Stimulated activated naive B cell treated with anti-CD40 and anti-IgM and Interleukin-4, amounts not matched to agents 10 μg/mL and 1 μg/mL and 100 μg/mL, for 72 hours (primary cell): Measurements from ENCODE around the gene CKS1B.

Experiments
- ATAC-seq, 2 donors: fragments of 150-1000 bp; cut with Tn5 transposase; replicated peaks; 2 replicates each; pipeline ENCODE4 v1.10.0; 2021; ENCODE audit warnings: moderate library complexity in 1 of 2
- DNase-seq: peaks from one replicate; pipeline ENCODE4 v3.0.0; 2021
- H3K27ac Mint-ChIP-seq: one replicate; pipeline ENCODE4 v1.8.0; 2022; ENCODE audit warnings: mild to moderate bottlenecking, mixed read lengths
- H3K27me3 Mint-ChIP-seq, 2 donors: one replicate each; pipeline ENCODE4 v1.8.0; 2022; ENCODE audit warnings: mixed read lengths in 2 of 2
- H3K36me3 Mint-ChIP-seq, 2 donors: one replicate each; pipeline ENCODE4 v1.8.0; 2022; ENCODE audit warnings: mixed read lengths in 2 of 2, mild to moderate bottlenecking in 1 of 2
- H3K4me1 Mint-ChIP-seq, 2 donors: one replicate each; pipeline ENCODE4 v1.8.0; 2022; ENCODE audit warnings: mixed read lengths in 2 of 2, mild to moderate bottlenecking in 1 of 2
- H3K4me3 Mint-ChIP-seq, 2 donors: one replicate each; pipeline ENCODE4 v1.8.0; 2022; ENCODE audit warnings: mild to moderate bottlenecking in 2 of 2, mixed read lengths in 2 of 2, moderate library complexity in 1 of 2
- H3K9me3 Mint-ChIP-seq, 2 donors: one replicate each; pipeline ENCODE4 v1.8.0; 2022; ENCODE audit warnings: mixed read lengths in 2 of 2, mild to moderate bottlenecking in 1 of 2

CKS1B gene

GRCh38 chr1:155022927-155023236 is 48.4 kb downstream of the CKS1B start:
- DNase-seq: no peak
- no peak overlapping the region for H3K27ac Mint-ChIP-seq

DNA sequence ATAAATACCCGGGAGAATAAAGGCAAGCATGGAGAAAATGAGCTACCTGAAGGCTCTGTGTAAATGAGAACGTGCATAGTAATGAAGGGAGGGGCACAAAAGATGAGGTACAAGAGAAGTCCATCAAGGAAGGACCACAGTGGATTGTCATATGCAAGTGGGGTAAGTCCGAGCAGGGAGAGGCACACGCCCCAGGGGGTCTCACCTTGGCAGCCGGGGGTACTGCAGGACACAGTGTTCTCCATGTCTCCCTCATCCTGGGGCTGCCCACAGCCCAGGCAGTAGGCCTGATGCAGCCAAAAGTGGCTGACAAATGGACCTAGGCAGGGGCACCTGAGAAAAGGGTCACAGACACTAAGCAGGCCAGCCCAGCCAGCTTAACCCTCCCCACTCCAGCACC is 49.1 kb downstream of the CKS1B start:
- Mint-ChIP-seq H3K36me3 (peaks cover 8 to 11% of the 10 kb centered on the region in 2 donors), H3K4me1 (peaks cover 11 to 31% of the 10 kb centered on the region in 2 donors), H3K27me3 (no peaks in the 10 kb centered on the region), H3K9me3 (no peaks in the 10 kb centered on the region), H3K4me3 (no peak overlapping the region), H3K27ac (no peak overlapping the region)
- no peak for ATAC-seq
- no peak for DNase-seq

More at GRCh38 chr1:155022927-155023236, 48.4 kb downstream of the CKS1B start:
- no peak overlapping the region for H3K4me3 Mint-ChIP-seq
- peaks cover 8 to 11% of the 10 kb centered on the region in 2 donors for H3K36me3 Mint-ChIP-seq
- no peaks in the 10 kb centered on the region for H3K9me3 Mint-ChIP-seq
- H3K4me1 Mint-ChIP-seq: peaks cover 13 to 39% of the 10 kb centered on the region in 2 donors
- ATAC-seq: no peak
- H3K27me3 Mint-ChIP-seq: no peaks in the 10 kb centered on the region

- Mint-ChIP-seq H3K27ac (no peak overlapping the region), H3K36me3 (peaks cover 8 to 9% of the 10 kb centered on the region in 2 donors), H3K4me3 (no peak overlapping the region), H3K4me1 (peaks cover 8 to 24% of the 10 kb centered on the region in 2 donors), H3K9me3 (no peaks in the 10 kb centered on the region), H3K27me3 (no peaks in the 10 kb centered on the region)
- ATAC-seq (no peak), DNase-seq (no peak)
Observed at GRCh38 chr1:155024315-155024714, 49.8 kb downstream of the CKS1B start.

- DNase-seq (no peak), ATAC-seq (no peak)
- peaks cover 0 to 3% of the 10 kb centered on the region in 2 donors for H3K36me3 Mint-ChIP-seq
- no peak overlapping the region for H3K4me3 Mint-ChIP-seq
- H3K9me3 Mint-ChIP-seq: no peaks in the 10 kb centered on the region
- peaks cover 0 to 7% of the 10 kb centered on the region in 2 donors for H3K4me1 Mint-ChIP-seq
- H3K27me3 Mint-ChIP-seq: no peaks in the 10 kb centered on the region
- H3K27ac Mint-ChIP-seq: no peak overlapping the region
Observed at GRCh38 chr1:155026154-155026553, 51.7 kb downstream of the CKS1B start.

DNA sequence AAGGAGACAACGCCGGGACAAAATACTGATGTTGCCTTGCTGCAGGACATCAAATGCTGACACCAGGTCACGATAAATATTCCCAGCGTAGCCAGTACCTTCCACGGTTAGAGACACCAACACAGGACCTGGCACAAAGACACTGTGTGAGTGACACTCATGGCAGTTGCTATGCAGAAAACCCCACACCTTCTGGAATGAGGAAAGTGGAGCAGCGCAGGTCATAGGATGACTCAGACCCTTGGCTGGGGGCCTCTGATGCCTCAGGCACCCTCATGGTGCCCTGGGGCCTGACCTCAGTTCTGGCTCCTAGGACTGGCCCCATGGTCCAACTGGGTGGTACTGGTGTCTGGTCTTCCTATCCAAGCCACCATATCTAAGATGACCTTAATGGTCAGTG is 52.1 kb downstream of the CKS1B start:
- H3K27me3 Mint-ChIP-seq: no peaks in the 10 kb centered on the region
- ATAC-seq: no peak
- H3K36me3 Mint-ChIP-seq: peaks cover 0 to 1% of the 10 kb centered on the region in 2 donors
- DNase-seq: no peak
- no peak overlapping the region for H3K27ac Mint-ChIP-seq
- peaks cover 0 to 2% of the 10 kb centered on the region in 2 donors for H3K4me1 Mint-ChIP-seq
- H3K4me3 Mint-ChIP-seq: no peak overlapping the region
- no peaks in the 10 kb centered on the region for H3K9me3 Mint-ChIP-seq
